GM19438 (cell line): Measurements from ENCODE around the gene LENG8.

ENCODE experiments used
- ATAC-seq: cut with Tn5 transposase; IDR thresholded peaks from one replicate; pipeline ENCODE4 v1.9.1; 2021; ENCODE audit warnings: low read depth; ENCODE audit not compliant: unreplicated experiment

The LENG8 gene

GRCh38 chr19:54421521-54421920 lies 27.5 kb upstream of the LENG8 start:
- no peak for ATAC-seq

- no peak for ATAC-seq
These were observed 26.9 kb upstream of the LENG8 start for GRCh38 chr19:54422136-54422535.

GRCh38 chr19:54424201-54424600 lies 24.8 kb upstream of the LENG8 start:
- ATAC-seq, result no peak

GRCh38 chr19:54424660-54425381 lies 24.2 kb upstream of the LENG8 start:
- no peak for ATAC-seq

GRCh38 chr19:54425382-54425723 lies 23.6 kb upstream of the LENG8 start:
- ATAC-seq, result no peak

GRCh38 chr19:54426291-54426931 lies 22.6 kb upstream of the LENG8 start:
- ATAC-seq, result no peak

GRCh38 chr19:54427586-54427985 lies 21.4 kb upstream of the LENG8 start:
- ATAC-seq, result no peak

GRCh38 chr19:54428323-54429175 lies 20.4 kb upstream of the LENG8 start:
- ATAC-seq, result no peak

GRCh38 chr19:54429176-54429495 lies 19.9 kb upstream of the LENG8 start:
- ATAC-seq, result no peak

- no peak for ATAC-seq
These were observed 19.3 kb upstream of the LENG8 start for GRCh38 chr19:54429545-54430227.

GRCh38 chr19:54430306-54431254 lies 18.4 kb upstream of the LENG8 start:
- ATAC-seq, result no peak

GRCh38 chr19:54431255-54431838 lies 17.7 kb upstream of the LENG8 start:
- ATAC-seq, result no peak

GRCh38 chr19:54432144-54432738 lies 16.8 kb upstream of the LENG8 start:
- ATAC-seq, result no peak

GRCh38 chr19:54433697-54434096 lies 15.3 kb upstream of the LENG8 start:
- ATAC-seq, result no peak

- no peak for ATAC-seq
These were observed 14.7 kb upstream of the LENG8 start for GRCh38 chr19:54434112-54434872.

- ATAC-seq, result no peak
These were observed 14.2 kb upstream of the LENG8 start for GRCh38 chr19:54434873-54435214.

- no peak for ATAC-seq
These were observed 13.4 kb upstream of the LENG8 start for GRCh38 chr19:54435551-54436016.

GRCh38 chr19:54436031-54436523 lies 12.9 kb upstream of the LENG8 start:
- ATAC-seq, result no peak
